CD1c-positive myeloid dendritic cell (primary cell): ENCODE measurements around the gene ZEB2.

Source experiments
- DNase-seq: peaks from one replicate; pipeline ENCODE4 v3.0.0-alpha.2; 2016; ENCODE audit errors: extremely low spot score

ZEB2 gene

DNA sequence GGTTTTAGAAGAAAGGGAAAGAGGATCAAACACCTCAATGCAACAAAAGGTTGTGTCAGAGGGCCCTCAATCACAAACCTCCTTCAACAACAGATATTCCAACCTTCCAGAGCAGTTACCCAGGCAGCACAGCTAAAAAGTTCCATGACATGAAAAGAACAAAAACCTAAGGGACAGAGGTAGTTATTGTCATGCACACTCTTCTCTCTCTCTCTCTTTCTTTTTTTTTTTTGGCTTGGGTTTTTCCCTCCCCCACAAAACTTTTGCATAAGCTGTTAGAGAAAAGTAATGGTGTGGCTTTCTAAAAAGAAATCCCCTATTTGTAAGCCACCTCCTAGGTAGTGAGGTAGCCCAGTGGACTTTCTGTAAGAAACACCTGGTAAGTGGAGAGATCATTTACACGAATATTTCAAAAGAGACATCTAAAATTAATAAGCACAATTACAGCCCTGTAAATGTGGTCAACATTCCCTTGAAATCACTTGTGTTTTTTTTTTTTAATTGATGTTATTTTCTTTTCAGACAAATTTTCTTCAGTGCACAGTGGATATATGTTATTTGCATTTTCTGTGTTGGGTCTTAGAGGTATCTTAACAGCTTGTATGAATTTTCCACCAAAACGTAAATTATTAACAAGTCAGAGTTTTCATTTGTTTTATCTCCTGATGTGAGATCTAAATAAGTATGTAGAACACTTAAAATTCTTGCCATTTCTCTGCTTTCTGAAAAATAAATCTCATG, 48.4 kb downstream of the ZEB2 start:
- no peak for DNase-seq

DNA sequence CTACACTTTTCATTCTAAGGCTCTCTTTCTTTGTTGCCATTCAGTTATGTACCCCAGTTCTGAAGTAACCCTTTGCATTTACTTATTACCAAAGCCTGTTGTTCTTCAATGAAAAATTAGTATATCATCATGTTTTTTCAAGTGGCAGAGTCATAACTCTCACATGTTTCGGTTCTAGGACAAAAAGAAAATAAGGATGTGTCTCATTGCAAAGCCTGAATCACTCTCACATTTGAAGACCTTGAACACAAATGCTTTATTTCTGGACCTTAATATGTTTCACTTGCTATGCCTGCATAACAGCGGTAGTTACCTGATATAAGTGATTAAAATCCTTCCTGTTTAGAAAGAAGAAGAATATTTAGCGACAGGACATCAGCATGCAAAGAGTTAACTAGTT, 49.1 kb downstream of the ZEB2 start:
- DNase-seq: no peak

DNA sequence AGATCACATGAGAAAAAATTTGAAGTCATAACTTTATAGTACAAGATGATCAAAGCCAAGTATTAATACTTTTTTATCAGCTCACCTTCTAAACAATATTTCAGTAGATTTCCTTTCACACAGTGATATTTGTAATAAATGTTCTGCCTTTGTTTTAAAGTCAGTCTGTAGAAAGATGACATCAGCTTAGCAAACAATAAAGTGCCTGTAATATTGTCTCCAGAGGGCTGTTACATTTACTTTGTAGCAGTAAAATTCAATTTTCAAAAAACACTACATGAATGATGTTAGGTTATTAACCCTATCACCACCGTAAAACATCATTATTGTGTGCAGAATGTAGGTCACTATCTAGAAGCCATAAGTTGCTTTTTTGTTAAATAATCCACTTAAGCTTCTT, 49.6 kb downstream of the ZEB2 start:
- no peak for DNase-seq

DNA sequence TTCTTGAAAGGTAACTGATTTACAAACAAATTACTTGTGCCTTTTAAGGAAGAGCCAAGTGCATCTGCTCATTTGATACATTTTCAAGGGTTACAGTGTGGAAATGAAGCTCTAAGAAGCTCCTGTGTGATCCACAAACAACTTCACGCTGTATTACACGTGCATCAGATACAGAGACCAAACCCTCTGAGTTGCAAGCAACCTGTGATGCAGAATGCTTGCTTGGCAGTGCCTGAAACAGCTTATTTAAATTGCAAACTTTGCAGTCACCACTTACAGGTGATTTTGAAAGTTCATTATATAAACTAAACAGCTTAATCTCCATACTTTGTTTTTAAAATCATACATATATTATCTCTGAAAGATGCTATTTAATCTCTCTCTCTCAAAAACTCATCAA, 50.1 kb downstream of the ZEB2 start:
- no peak for DNase-seq

DNA sequence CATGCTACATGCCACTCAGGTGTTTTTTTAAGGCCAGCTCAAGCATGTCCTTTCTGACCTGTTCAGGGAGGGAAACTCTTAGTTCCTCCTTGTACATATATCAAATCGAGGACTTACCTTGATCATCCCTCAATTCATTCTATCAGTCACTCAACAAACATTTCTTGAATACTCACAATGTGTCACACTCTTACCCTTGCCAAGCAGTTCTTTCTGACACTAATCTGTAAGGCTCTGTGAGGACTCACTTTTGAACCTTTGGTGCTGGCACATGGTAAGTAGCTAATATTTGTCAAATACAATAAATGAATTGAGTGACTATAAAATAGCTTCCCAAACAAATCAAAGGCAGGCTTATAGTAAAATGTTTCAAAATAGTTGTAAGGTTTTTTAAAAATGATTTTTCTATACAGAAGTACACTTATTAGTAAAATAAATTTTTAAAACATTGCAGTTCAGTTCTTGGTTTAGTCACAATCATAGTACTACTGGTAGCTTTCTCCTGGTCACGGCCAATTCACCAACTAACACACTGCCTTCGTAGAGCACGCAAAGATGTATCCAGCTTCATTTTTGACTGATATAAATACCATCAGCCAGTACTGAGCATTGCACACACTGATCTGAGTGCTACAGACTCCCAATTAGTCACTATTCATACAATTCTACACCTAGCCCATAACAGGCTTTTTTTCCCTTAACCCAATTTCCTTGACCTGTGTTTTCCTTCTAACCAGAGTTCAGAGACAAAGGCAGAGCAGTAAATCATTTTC, 50.9 kb downstream of the ZEB2 start:
- DNase-seq: no peak

DNA sequence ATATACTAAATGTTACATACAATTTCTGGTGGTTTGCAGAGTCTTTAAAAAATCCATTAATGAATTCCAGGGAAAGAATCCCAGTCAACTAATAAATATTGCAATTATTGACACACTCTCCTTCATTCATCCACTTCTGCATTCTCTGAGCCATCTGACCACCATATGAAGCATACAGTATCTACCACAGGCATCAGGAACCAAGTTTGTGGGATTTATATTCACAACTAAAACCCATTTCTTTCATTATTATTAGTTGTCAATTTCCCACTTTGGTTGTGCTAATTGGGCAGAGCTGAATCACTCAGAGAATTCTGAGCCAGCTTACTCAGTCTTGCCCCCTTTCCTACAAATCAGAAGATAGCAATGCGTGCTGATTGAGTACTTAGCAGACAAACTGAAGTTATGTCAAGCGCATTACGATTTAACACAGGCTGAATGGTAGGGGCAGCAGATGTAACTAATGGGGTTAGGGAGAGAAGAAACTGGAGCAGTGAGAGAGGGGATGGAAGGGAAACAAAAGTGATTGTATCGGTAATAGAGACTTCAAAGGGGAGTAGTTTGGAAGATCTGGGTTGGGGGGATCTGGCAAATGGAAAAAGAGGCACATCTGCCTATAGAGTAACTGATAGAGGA, 52.3 kb downstream of the ZEB2 start:
- no peak for DNase-seq

DNA sequence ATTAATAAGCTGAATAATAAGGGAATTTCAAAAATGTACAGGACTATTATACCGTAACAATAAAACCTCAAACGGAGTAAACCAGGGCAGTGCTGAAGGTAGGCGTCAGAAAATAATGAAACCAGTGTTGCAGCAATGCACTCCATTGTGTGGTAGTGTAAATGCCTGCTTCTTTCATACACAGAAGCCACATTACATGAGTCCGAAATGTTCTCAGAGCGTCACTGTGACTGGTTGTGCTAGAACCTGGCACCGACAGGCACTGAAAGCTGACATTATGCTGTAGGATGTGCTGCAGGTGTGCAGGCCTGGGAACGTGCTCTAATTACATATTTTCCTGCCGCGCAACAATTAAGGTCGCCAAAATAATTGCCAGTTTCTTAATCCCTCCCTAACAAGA, 53.3 kb downstream of the ZEB2 start:
- DNase-seq: no peak

DNA sequence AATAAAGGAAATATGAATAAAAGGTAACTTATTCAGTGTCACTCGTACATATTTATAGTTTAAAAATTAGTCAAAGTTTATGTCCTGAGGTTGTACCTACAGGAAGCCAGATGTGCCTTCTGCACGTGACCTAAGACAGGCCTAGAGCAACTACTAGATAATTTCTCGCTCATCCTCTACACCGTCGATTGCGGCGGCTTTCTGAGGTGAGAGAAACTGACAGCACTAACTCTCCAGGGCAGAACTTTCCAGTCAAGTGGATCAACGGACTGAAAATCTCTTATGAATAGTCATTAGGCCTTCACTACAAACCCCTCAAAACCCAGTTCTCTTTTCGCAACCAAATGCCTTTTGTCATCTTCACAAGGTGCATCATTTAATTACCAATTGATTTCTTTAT, 54.2 kb downstream of the ZEB2 start:
- DNase-seq: no peak

DNA sequence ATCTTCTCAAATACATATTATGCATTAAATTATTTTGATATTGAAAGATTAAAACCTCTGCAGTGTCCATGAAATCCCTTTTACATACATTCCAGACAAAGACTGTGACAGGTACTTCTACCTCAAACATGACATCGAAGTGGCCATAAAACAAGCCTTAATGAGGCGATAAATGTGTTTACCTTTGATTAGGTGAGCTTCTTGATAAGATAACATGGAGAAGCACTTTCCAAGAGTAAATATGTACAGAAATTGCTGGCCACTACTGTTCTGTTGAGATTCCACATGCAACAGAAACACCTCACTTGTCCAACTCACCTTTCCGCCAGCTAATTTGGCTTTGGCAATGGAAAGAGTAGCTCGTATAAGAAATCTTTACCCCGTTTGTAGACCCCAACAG, 55.2 kb downstream of the ZEB2 start:
- DNase-seq: no peak

DNA sequence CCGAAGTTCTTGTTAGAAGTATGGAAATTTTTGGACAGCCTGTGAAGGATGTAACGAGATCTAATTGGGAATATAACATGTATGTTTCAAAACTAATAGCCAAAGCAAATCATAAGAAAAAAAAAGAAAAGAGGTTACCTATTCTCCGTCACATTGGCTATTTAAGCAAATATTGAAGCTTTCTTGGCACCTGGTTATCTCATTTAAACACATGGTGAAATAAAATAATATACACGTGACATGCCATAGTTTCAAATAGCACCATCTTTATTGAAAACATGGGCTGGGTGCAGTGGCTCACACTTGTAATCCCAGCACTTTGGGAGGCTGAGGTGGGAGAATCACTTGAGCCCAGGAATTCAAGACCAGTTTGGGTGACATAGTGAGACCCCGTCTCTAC, 56.7 kb downstream of the ZEB2 start:
- DNase-seq: no peak

DNA sequence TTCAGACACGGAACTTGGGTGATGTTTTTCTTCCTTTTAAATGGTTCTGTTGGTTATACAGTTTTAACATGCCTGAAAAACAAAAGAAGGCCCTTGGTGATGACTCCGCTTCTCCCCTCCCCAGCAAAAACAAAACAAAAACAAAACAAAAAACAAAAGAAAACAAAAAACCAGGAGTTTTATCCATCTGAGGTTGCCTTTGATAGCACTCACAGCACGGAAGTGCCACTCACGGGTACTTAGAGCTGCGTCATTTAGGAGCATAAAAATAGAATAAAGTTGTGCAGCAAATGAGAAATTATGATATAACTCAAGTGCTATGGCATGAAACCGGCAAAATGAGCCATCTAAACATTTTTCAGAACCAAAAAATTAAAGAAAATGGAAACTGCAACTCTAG, 57.7 kb downstream of the ZEB2 start:
- DNase-seq: no peak

DNA sequence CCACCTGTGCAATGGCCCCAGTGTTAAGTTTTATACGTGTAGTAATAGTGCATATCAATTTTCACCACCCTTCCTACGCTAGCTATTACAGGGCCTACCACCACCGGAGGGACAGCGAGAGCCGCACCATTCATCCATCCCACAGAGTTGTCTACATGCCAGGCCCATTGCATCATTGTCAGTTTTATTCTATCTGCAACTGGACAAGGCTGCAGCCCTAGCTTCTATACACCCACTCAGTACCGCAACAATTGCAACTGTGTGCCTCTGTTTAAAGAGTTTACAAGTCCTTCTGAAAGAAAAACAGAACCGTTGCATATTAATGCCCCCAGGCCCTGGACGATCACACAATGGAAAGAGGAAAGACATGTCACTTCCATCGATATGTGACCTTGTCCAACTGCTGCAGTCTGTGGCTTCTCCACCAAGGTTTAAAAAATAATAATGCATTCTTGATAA, 58.6 kb downstream of the ZEB2 start:
- peak; percentile 78 for DNase-seq

DNA sequence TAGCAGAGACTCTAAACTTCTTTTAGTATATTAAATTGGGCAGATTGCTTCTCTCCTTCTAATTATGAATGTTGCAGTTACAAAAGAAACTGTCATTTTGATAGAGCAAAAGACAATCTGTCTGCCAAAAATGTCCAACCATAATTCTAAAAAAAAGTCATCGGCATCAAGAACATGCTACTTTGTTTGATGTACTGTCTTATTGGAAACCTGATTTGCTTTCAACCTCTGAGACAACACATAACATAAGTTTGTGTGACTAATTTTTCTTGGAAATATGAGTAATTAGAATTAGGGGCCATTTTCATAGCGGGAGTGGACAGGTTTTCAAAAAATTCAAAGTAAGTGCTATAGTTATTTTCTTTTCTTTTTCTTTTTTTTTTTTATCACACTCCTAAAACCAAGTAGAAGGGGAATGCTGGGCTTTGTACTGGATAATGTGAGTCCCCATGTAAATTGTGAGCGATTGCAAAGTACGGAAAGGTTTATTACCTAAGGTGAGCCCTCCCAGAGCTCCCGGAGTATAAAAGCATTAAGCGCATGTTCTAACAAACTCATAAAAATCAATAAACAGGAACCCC, 59.1 kb downstream of the ZEB2 start:
- DNase-seq: peak; percentile 37

DNA sequence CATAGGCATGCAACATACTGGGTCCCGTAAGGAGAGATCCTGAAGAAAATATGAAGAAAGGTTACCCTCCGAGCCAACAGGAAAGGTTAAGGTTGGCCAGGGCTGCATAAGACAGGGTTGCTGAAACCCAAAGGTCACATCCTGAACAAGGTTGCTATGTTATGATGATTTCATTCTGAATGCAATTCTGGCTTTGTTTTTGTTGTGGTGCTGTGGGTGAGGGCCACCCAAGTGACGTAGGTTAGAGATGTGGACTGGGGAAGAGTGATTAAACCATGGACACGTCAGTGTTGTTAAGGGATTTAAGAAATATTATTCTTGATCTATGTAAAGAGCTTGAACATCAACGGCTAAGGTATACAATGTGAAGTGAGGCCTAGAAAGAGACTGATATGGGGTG, 60.0 kb downstream of the ZEB2 start:
- peak; percentile 80 for DNase-seq

DNA sequence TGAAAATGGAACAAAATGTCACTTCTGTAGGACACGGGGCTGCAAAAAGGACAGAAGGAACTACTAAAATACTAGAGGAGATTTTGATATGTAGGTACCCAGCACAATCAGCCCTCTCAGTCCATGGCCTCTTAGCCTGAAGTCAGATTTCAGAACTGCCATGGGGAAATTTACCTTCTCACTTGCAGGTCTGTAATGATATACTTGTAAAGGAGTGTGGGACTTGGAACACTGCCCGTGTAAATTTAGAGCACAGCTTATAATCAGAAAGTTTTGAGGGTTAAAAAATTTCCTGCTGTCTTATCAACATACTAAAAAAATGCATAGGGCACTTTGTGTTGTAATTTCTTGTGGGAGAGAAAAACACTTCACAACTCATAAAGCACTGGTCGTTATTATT, 60.6 kb downstream of the ZEB2 start:
- DNase-seq: no peak

DNA sequence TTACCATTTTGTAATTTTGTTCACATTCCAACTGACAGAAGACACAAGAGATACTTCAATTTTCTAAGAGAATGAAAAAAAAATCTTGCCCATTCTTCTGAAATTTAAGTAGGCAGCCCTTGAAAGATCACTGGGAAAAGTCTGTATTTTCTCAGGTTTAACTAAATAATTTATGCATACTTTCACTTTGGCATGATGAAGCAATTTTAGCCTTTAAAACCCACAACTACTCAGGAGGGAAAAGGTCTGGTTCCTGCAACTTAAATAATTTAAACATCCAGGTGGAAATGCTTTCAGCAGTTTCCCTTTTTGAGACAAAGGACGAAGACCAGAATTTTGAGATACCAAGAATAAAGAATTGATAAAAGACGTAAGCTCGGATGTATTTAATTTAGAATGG, 61.4 kb downstream of the ZEB2 start:
- DNase-seq: peak; percentile 38

DNA sequence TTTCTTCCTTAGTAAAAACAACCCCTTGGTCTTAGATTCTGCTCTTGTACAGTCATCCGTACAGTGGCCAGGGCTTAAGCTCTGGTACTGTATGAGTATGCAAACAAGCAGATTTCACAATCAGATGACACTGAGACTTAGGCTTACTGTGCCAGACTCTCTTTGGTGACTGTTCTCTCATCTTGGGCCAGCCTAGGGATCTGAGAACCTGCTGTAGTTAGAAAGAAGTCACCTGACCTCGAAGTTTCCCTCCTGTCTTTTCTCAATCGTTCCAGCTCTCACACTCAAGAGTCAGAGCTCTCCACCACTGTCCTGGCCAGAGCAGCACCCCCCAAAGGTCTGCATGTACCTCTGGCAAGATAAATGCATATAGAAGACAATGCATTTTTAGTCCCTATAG, 63.2 kb downstream of the ZEB2 start:
- DNase-seq: peak; percentile 90

DNA sequence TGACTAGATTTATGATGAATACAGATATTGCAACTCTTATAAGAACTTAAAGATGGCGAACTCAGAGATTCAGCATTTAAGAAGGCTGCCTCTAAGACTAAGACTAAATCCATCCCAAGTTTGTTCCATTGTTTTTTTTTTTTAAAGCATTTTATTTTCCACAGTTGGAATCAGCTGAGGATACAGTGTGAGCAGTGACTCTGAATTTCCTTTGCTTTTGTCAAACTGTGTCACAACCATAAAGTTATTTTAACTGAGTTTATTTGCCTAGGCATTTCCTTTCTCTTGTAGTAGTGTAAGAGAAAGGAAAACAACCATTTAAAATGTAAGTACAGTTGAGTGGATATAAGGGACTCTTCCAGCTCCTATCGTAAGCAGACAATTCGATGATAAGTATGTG, 63.9 kb downstream of the ZEB2 start:
- DNase-seq: no peak

DNA sequence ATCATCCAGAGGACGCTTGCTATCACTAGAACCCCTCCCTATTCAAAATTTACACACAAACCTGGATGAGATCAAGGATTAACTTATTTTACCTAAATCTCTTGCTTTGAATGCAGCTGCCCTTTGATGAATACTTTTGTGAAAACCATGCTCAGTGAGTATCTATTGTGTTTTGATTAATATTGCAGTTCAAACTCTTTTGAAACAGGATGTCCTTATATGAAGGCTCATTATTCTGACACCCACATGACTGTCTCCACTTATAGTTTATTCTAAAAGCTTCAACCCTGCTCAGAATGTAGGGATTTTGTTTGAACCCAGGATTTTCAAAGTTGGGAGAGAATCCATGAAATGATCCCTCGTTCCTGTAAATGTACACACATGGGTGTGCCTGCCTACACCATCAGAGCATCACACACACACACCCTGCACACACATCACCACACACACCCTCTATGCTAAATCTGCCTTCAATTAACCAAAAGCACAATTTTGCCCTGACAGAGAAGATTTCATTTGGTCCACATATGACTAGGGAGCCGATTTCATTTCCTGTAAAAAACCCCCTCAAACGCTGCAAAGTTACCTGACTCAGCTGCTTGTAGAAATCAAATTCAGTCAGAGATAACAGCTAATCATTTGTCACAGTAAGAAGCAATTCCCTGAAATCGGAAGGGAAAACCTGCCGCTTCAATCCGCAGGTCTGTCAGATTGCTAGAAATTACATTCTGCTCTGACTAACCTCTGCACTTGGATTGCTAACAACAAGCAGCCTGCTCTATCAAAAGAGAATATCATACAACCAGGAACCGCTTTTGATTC, 65.2 kb downstream of the ZEB2 start:
- peak; percentile 56 for DNase-seq

DNA sequence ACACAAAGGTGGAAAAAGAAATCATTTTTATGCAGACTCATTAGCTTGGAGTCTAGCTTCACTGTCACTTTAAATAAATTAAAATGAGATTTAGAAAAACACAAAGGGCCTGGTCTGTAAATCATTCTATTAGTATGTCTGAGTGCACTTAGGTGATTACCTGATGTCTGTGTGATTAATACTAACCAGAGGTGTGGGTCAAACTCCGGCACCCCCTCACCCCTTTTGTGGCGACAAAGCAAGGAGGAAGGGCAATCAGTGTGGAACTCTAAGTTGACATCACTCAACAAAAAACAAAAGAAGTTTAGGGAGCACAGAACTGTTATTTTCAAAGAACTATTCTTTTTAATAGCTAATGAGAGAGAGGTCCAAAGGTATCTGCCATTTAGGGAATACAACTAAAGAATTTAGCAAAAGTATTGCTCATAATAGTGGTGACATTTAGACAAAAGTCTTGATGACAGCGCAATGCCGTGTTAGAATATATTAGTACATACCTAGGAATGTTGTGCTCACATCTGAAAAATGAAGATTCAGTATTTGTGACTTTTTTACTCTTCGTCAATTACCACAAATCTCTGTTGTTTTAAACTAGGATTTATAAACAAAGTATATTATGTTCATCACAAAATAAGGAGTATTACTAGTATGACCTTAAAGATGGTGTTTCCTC, 66.3 kb downstream of the ZEB2 start:
- DNase-seq: no peak

DNA sequence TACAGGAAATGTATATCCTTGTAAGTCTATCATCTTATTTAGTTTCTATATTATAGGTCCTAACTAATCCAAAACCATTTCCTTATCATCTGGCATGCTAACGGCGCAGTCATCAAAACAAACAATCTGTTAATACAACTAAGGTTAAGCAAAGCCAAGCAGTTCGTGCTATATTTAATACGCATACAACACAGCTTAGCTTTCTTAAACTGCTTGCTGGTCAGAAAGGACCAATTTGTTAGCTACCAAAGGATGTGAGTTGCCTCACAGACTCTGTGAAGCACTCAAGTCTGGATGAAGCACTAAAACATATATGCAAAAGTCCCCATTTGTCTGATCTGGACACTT, 67.0 kb downstream of the ZEB2 start:
- no peak for DNase-seq
